ENCODE measurements around the gene NAP1L1.

Gene NAP1L1

DNA sequence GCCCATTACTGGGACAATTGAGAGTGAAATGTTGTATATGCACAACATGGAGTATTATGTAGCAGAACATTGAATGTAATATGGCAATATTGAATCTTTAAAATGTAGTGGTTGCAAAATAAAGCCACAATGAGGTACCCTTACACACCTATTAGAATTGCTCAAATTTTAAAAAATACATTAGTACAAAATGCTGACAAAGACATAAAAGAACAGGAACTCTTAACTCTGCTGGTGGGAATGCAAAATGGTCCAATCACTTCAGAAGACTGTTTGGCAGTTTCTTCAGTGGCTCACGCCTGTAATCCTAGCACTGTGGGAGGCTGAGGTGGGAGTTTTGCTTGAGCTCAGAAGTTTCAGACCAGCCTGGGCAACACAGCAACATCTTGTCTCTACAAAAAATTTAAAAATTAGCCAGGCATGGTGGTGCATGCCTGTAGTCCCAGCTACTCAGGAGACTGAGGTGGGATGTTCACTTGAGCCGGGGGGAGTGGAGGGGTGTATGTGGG is 6.8 kb upstream of the NAP1L1 start:
- Histone ChIP-seq H3K27me3 (ENCODE audit: insufficient read depth, low read depth) (no peaks in the 10 kb centered on the region), H3K27ac (no peak overlapping the region), H3K4me3 (IDR thresholded peaks at IDR 0.05; ENCODE audit: insufficient read depth, low read depth, low read length) (no peak overlapping the region), H3K79me2 (ENCODE audit: insufficient read depth, low read depth) (no peaks in the 10 kb centered on the region), H3K4me2 (no peak overlapping the region), H3K4me1 (ENCODE audit: low read depth, poor library complexity, severe bottlenecking) (peaks cover 4% of the 10 kb centered on the region), H3K36me3 (ENCODE audit: insufficient read depth) (no peaks in the 10 kb centered on the region), H3K9ac (no peak overlapping the region), H4K20me1 (ENCODE audit: insufficient read depth) (no peaks in the 10 kb centered on the region), H2AFZ (ENCODE audit: low read depth) (no peak overlapping the region)
- TF ChIP-seq, protein P1, sequence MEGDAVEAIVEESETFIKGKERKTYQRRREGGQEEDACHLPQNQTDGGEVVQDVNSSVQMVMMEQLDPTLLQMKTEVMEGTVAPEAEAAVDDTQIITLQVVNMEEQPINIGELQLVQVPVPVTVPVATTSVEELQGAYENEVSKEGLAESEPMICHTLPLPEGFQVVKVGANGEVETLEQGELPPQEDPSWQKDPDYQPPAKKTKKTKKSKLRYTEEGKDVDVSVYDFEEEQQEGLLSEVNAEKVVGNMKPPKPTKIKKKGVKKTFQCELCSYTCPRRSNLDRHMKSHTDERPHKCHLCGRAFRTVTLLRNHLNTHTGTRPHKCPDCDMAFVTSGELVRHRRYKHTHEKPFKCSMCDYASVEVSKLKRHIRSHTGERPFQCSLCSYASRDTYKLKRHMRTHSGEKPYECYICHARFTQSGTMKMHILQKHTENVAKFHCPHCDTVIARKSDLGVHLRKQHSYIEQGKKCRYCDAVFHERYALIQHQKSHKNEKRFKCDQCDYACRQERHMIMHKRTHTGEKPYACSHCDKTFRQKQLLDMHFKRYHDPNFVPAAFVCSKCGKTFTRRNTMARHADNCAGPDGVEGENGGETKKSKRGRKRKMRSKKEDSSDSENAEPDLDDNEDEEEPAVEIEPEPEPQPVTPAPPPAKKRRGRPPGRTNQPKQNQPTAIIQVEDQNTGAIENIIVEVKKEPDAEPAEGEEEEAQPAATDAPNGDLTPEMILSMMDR (conservative IDR thresholded peaks at IDR 0.05; ENCODE audit: low read depth, low read length), result no peak

DNA sequence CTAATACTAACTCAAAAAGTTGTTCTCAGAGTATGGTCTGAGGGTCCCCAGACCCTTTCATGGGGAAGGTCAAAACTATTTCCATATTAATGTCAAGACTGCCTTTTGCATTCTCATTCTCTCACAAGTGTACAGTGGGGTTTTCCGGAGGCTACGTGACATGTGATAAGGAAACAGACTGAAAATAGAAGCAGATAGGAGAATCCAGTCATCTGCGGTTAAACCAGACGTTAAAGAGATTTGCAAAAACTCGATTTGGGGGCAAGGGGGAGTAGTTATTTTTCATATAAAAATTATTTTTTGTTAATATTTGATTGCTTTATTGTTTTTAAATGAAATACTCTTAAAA is 1.0 kb upstream of the NAP1L1 start:
- peaks cover 39% of the 10 kb centered on the region for H3K4me1 ChIP-seq (ENCODE audit: low read depth, poor library complexity, severe bottlenecking)
- H3K27ac ChIP-seq, result peak overlapping the region; percentile 95
- TF ChIP-seq, protein P1 (conservative IDR thresholded peaks at IDR 0.05; ENCODE audit: low read depth, low read length), result no peak
- peak overlapping the region; percentile 67 for H3K4me2 ChIP-seq
- H4K20me1 ChIP-seq (ENCODE audit: insufficient read depth), result peaks cover 24% of the 10 kb centered on the region
- H2AFZ ChIP-seq (ENCODE audit: low read depth), result peak overlapping the region; percentile 76
- H3K79me2 ChIP-seq (ENCODE audit: insufficient read depth, low read depth), result peaks cover 38% of the 10 kb centered on the region
- no peaks in the 10 kb centered on the region; the same call in 1 of the 2 replicates for H3K36me3 ChIP-seq (ENCODE audit: insufficient read depth)
- H3K27me3 ChIP-seq (ENCODE audit: insufficient read depth, low read depth), result no peaks in the 10 kb centered on the region
- H3K4me3 ChIP-seq (IDR thresholded peaks at IDR 0.05; ENCODE audit: insufficient read depth, low read depth, low read length), result no peak overlapping the region
- peak overlapping the region; percentile 96 for H3K9ac ChIP-seq

DNA sequence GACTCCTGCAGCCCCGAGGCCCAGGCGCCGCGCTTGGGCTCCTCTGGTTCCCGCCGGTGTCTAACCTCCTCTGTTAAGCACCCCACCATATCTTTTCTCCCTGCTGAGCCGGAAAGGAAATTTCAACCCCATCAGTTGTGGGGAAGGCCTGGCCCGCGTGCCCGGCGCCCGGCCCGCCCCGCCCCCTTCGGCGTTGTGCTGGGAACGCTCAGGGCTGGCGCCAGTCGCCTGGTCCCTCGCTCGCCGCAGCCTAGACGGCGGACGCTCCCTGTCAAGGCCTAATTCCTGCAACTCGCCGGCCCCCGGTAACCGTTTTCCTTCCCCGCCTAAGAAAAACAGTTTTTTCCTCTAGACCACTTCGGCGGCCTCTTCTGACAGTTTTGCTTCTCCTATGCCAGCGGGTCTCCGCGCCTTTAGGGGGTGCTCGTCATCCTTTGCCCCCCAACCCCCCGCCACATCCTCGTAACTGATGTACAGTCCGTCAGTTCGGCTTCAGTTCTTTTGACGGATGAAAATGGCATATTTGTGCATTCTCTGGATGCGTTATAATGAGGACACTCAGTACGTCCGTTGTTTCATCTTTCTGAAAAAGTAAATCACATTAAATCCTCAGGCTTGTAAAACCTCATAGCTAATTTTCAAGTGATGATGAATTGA is 506 bp upstream of the NAP1L1 start:
- TF ChIP-seq, protein P1 (conservative IDR thresholded peaks at IDR 0.05; ENCODE audit: low read depth, low read length), result peak; percentile 47; the same call in 1 of the 2 replicates
- H3K27ac ChIP-seq, result peak overlapping the region; percentile 95
- peak overlapping the region; percentile 76 for H2AFZ ChIP-seq (ENCODE audit: low read depth)
- peaks cover 43% of the 10 kb centered on the region for H3K79me2 ChIP-seq (ENCODE audit: insufficient read depth, low read depth)
- no peak overlapping the region for H3K4me3 ChIP-seq (IDR thresholded peaks at IDR 0.05; ENCODE audit: insufficient read depth, low read depth, low read length)
- H3K4me2 ChIP-seq, result peak overlapping the region; percentile 67
- H3K4me1 ChIP-seq (ENCODE audit: low read depth, poor library complexity, severe bottlenecking), result peaks cover 44% of the 10 kb centered on the region
- no peaks in the 10 kb centered on the region for H3K27me3 ChIP-seq (ENCODE audit: insufficient read depth, low read depth)
- H3K9ac ChIP-seq, result peak overlapping the region; percentile 96
- no peaks in the 10 kb centered on the region; the same call in 1 of the 2 replicates for H3K36me3 ChIP-seq (ENCODE audit: insufficient read depth)
- peaks cover 29% of the 10 kb centered on the region for H4K20me1 ChIP-seq (ENCODE audit: insufficient read depth)

DNA sequence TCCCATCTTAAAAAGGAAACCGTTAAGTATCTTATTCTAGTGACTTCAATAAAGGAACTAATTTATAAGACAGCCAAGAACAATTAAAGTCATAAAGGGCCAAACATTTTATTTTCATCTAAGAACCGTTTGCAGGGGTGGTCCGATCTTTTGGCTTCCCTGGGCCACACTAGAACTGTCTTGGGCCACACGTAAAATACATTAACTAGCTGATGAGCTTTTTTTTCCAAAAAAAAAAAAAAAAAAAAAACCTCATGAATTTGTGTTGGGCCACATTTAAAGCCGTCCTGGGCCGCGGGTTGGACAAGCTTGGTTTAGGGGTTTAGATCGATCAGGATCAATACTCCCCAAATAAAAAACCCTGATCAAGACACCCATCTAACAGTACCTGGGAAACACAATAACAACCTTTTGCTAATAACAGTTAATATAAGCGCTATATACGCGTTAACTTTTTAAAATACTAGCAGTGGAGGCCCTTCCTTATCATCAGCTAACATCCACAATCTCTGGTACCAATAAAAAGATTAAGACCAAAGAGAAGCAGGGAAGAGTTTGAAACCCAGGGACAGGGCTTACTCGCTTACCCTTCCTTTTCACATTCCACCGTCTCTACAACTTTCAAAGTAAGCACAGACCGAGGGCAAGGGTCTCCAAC is 1.1 kb downstream of the NAP1L1 start:
- H3K9ac ChIP-seq, result peak overlapping the region; percentile 96
- peak overlapping the region; percentile 95 for H3K27ac ChIP-seq
- H2AFZ ChIP-seq (ENCODE audit: low read depth), result peak overlapping the region; percentile 76; the same call in 1 of the 2 replicates
- no peak overlapping the region for H3K4me3 ChIP-seq (IDR thresholded peaks at IDR 0.05; ENCODE audit: insufficient read depth, low read depth, low read length)
- peak overlapping the region; percentile 96 for H3K4me2 ChIP-seq
- no peaks in the 10 kb centered on the region for H3K27me3 ChIP-seq (ENCODE audit: insufficient read depth, low read depth)
- H3K79me2 ChIP-seq (ENCODE audit: insufficient read depth, low read depth), result peaks cover 59% of the 10 kb centered on the region
- TF ChIP-seq, protein P1 (conservative IDR thresholded peaks at IDR 0.05; ENCODE audit: low read depth, low read length), result no peak
- no peaks in the 10 kb centered on the region; the same call in 1 of the 2 replicates for H3K36me3 ChIP-seq (ENCODE audit: insufficient read depth)
- peaks cover 53% of the 10 kb centered on the region for H3K4me1 ChIP-seq (ENCODE audit: low read depth, poor library complexity, severe bottlenecking)
- peaks cover 45% of the 10 kb centered on the region for H4K20me1 ChIP-seq (ENCODE audit: insufficient read depth)

Data from KMS-11 (cell line).